HG03469 (cell line): Measurements from ENCODE around the gene TNFRSF25.
"Not testable (repeated sequence)": the region's sequence is repeated elsewhere in the genome, so short reads cannot be mapped to it uniquely, and the experiment has no call there.

Source experiments
- ATAC-seq: cut with Tn5 transposase; IDR thresholded peaks from one replicate; pipeline ENCODE4 v1.9.1; 2021; ENCODE audit warnings: mild to moderate bottlenecking, moderate library complexity, moderate number of reproducible peaks; ENCODE audit not compliant: unreplicated experiment

TNFRSF25 gene

GRCh38 chr1:6454856-6455751 lies 10.9 kb downstream of the TNFRSF25 start:
- no peak for ATAC-seq

- ATAC-seq = not testable (repeated sequence)
Measured at GRCh38 chr1:6453895-6454855, 11.8 kb downstream of the TNFRSF25 start.

GRCh38 chr1:6450943-6451373 lies 15.0 kb downstream of the TNFRSF25 start:
- no peak for ATAC-seq

GRCh38 chr1:6450486-6450885 lies 15.5 kb downstream of the TNFRSF25 start:
- not testable (repeated sequence) for ATAC-seq

DNA sequence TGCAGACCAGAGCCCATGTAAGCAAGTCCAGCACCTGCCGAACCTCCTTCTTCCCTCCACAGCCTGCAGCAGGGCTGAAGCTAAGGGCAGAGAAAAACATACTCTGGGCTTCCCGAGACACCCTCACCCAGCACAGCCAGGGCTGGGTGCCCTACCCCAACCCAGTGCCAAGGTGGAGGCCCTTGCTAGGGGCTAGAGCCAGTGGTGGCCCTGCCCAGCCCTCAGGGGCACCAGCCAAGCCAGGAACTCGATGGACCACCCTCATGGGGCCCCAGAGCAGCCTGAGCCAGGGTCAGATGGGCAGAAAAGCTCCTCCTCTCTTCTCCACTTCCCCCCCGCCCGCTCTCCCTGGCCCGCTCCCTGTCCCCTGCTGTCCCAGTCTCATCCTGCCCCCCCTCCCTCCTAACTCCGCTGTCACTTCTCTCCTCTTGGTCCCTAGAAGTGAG lies 15.9 kb downstream of the TNFRSF25 start:
- no peak for ATAC-seq

DNA sequence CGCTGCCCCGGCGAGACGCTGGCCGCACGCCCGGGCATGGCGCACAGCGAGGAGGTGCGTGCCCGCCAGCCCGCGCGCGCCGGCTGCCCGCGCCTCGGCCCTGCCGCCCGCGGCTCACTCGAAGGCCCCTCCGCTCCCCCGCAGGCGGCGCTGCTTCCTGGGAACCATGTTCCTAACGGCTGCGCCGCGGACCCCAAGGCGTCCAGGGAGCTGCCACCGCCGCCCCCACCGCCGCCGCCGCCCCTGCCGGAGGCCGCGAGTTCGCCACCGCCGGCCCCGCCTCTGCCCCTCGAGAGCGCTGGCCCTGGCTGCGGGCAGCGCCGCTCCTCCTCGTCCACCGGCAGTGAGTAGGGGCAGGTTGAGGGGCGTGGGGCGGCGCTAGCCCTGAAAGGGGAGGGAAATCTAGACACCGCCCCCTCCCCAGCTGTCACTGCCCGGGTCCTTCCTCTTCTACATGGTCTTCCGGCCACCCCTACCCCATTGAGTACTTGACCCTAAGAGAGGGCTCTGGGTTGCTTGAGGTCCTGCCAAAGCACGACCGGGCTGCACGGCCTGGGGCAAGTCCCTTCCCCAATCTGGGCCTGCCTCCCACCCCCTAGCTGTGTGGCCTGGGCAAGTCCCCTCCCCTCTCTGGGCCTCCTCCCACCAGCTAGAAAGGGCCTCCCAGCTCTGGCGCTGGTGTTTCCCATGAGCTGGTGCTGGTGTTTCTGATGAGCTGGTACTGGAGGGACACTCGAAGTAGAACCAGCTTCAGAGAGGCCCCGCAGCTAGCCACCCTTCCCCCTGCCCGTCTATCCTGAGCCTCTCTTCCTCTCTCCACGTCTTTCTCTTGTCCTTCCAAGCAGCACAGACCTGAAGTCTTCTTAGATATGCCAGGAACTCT lies 17.0 kb downstream of the TNFRSF25 start:
- no peak for ATAC-seq

DNA sequence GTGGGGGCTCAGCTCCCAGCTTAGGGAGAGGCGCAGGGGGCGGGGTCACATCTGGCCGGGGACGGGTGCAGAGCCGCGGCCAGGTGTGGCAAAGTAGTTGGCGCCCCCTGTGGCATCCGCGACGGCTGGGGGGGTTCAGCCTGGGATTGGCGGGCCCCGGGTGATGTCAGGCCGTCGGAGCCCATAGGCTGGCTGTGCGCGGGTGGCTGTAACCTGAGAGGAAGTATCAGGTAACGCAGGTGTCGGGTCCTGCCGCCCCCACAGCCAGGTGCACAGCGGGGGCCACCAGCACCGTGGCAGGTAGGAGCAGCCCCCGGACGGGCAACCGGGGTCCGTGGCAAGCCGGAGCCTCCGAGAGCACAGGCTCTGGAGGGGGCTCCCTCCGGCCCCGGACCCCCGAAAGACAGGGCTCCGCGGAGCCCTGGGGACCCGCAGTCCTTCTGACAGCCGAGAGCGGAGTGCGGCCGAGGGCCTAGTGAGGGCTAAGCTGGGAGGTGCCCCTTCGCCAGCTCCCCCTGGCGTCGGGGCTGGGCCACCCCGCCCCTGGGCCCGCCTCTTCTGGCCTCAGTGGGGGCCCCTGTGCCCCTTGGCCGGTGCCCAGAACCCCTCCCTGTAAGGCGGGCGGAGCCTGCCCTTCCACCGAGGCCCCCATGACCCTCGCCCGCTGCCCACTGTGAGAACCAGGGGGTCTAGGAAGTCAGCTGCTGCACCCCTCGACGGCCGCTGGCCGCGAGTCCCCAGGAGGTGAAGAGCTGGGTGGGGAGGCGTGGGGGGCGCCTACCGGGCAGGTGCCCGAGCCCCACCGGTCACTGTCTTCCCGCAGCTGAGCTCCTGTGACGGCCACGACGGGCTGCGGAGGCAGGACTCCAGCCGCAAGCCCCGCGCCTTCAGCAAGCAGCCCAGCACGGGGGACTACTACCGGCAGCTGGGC lies 17.9 kb downstream of the TNFRSF25 start:
- no peak for ATAC-seq

DNA sequence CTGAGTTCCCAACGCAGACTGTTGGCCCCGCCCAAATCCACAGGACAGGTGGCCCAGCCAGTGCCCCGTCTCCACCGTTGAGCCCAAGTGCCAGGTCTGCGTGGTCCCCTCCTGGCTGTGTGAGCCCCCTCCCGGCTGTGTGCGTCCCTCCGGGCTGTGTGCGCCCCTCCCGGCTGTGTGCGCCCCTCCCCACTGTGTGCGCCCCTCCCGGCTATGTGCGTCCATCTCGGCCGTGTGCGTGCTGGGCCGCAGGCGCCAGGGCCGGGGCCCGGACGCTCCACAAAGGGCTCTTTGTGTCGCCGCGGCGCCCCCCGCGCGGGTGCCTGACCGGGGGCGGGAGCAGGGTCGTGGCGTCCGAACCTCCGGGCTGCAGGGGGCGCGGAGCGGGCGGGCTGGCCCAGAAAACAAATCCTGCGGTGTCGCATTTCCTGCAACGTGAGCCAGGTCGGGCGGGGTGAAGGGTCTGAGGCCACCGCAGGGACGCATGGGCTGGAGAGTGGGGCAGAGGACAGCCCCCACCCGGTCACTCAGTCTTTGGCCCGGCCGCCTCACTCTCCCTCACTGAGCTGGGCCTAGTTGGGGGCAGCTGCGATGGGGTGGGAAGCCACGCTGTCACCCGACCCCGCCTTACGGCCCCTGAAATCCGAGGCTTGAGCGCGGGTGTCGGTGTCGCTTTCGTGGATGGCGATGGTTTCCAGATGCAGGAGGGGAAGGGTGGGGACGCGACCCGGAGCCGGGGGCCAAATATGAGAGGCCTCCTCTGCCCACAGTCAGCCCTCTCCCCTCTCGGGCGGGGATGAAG lies 18.8 kb downstream of the TNFRSF25 start:
- ATAC-seq = no peak

- ATAC-seq = no peak
Measured at GRCh38 chr1:6446665-6447015, 19.3 kb downstream of the TNFRSF25 start.

DNA sequence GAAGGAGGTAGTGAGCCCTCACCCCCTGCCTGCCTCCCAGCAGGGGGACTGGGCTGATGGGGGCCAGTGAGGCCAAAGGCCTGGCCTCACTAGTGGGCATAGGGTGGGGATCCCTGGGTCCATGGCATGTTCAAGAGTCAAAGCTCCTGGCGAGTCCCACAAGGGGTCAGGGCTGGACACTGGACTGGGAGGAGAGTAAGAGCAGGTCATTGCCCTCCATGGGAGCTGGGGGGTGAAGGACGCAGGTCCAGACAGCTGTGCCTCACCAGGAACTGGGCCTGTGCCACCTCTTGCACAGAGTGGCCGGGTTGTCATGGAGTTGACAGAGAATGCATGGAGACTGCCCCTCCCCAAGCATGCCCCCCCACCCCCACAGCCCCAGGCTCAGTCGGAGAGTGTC lies 20.0 kb downstream of the TNFRSF25 start:
- ATAC-seq = not testable (repeated sequence)

GRCh38 chr1:6445062-6445763 lies 20.8 kb downstream of the TNFRSF25 start:
- no peak for ATAC-seq

DNA sequence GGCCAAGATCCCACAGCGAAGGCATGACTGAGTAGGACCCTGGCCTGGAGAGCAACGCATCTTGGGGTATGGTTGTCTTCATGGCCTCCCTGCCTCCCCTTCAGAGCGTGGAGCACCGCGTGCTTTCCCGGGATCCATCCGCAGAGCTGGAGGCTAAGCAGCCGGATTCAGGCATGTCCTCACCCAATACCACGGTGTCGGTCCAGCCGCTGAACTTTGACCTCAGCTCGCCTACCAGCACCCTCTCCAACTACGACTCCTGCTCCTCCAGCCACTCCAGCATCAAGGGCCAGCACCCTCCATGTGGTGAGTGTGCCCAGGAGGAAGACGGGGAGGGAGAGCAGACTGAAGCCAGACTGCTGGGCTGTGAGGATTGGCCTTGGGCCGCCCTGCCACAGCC lies 21.6 kb downstream of the TNFRSF25 start:
- ATAC-seq = no peak

GRCh38 chr1:6443339-6444115 lies 22.4 kb downstream of the TNFRSF25 start:
- ATAC-seq = no peak

- no peak for ATAC-seq
Measured at GRCh38 chr1:6441586-6441985, 24.4 kb downstream of the TNFRSF25 start.

DNA sequence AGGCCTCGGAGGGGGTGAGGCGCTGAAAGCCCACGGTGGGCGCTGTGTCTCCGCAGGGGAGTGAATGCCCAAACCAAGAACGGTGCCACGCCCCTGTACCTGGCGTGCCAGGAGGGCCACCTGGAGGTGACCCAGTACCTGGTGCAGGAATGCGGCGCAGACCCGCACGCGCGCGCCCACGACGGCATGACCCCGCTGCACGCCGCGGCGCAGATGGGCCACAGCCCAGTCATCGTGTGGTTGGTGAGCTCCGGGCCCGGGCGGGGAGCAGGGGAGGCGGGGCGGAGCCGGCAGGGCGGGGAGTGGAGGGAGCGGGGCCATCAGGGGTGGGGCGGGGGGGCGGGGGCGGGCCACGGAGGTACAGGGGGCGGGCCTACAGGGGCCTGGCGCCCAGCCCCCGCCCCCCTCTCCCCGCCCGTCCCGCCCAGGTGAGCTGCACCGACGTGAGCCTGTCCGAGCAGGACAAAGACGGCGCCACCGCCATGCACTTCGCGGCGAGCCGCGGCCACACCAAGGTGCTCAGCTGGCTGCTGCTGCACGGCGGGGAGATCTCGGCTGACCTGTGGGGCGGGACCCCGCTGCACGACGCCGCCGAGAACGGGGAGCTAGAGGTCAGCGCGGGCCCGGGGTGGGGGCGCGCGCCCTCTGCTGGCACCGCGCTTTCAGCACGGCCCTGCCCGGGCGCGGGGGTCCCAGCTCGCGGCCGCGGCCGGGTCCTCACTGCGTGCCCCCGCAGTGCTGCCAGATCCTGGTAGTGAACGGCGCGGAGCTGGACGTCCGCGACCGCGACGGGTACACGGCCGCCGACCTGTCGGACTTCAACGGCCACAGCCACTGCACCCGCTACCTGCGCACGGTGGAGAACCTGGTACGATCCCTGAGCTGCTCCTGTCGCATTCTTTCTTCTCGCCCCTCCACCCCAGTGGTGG lies 25.5 kb downstream of the TNFRSF25 start:
- ATAC-seq = no peak

GRCh38 chr1:6438047-6438525 lies 27.9 kb downstream of the TNFRSF25 start:
- ATAC-seq = no peak
